ENCODE results near the gene ACTG1. TPM values are rescaled to one million over a fixed set of nuclear protein-coding genes. Genes with fewer than 3 reads are reported as not detected.

The ACTG1 gene
- polyA plus RNA-seq, 1 of the 3 experiments (the other 2 are of a cell fraction) = 7,871 TPM

DNA sequence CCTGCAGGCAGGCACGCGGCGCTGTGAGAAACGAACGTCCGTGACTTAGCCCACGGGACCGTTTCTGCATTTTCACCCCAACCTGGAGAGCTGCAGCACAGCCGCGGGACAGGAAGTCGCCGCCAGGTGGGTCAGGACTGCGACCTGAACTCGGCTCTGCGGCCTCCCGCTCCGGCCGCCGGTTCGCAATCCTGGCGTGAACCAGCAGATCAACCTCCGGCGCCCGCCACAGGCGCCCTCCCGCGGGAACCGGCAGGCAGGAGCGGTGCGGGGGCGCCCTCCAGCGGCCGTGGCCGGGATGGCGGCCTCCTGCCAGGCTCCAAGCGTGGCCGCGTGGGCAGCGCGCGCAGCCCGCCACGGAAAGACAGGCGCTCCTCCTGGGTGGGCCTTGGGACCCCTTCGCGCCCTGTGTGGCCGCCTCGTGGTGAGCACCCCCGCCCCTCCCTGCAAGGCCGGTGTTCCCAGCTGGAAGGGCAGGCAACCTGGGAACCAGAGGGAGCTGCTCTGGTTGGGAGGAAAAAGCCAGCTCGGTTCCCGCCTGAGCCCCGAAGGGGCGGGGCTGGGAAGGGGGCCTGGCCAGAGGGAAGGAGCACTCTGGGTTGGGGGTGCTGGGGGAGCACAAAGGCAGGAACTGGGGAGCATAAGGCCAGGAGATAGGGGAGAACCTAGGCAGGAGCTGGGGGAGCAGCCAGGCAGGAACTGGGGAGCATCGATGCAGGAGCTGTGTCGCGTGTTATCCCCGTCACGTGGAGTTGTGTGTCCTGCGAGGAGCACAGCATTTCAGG is 28.2 kb downstream of the ACTG1 start (continued):
- TF ChIP-seq CHD2 (IDR thresholded peaks at IDR 0.05; ENCODE audit: low read length, partially characterized antibody) (peak; percentile 71), MXI1 (IDR thresholded peaks at IDR 0.05; ENCODE audit: low read depth, low read length) (peak; percentile 88), FOXM1 (IDR thresholded peaks at IDR 0.05; ENCODE audit: low read depth) (peak; percentile 40; the same call in 1 of the 2 replicates), TAF1 (IDR thresholded peaks at IDR 0.05; ENCODE audit: borderline replicate concordance, low read depth, low read length) (peak; percentile 61), RCOR1 (IDR thresholded peaks at IDR 0.05; ENCODE audit: low read length) (peak; percentile 55), MEF2A (IDR thresholded peaks at IDR 0.05; ENCODE audit: borderline replicate concordance, low read depth) (no peak), SIN3A (IDR thresholded peaks at IDR 0.05; ENCODE audit: borderline replicate concordance, low read depth, low read length) (peak; percentile 82; the same call in 1 of the 2 replicates), GATA2 (CRISPR knock-in tag; IDR thresholded peaks at IDR 0.05) (no peak), EZH2phosphoT487 (IDR thresholded peaks at IDR 0.05; ENCODE audit: borderline replicate concordance, low read depth) (no peak)
- TF ChIP-seq, protein P1, sequence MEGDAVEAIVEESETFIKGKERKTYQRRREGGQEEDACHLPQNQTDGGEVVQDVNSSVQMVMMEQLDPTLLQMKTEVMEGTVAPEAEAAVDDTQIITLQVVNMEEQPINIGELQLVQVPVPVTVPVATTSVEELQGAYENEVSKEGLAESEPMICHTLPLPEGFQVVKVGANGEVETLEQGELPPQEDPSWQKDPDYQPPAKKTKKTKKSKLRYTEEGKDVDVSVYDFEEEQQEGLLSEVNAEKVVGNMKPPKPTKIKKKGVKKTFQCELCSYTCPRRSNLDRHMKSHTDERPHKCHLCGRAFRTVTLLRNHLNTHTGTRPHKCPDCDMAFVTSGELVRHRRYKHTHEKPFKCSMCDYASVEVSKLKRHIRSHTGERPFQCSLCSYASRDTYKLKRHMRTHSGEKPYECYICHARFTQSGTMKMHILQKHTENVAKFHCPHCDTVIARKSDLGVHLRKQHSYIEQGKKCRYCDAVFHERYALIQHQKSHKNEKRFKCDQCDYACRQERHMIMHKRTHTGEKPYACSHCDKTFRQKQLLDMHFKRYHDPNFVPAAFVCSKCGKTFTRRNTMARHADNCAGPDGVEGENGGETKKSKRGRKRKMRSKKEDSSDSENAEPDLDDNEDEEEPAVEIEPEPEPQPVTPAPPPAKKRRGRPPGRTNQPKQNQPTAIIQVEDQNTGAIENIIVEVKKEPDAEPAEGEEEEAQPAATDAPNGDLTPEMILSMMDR (IDR thresholded peaks at IDR 0.05) = peak; percentile 95
- TF ChIP-seq, protein P2, sequence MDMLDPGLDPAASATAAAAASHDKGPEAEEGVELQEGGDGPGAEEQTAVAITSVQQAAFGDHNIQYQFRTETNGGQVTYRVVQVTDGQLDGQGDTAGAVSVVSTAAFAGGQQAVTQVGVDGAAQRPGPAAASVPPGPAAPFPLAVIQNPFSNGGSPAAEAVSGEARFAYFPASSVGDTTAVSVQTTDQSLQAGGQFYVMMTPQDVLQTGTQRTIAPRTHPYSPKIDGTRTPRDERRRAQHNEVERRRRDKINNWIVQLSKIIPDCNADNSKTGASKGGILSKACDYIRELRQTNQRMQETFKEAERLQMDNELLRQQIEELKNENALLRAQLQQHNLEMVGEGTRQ (IDR thresholded peaks at IDR 0.05; ENCODE audit: borderline replicate concordance, low read depth, low read length) = no peak
- TF ChIP-seq, protein P3, sequence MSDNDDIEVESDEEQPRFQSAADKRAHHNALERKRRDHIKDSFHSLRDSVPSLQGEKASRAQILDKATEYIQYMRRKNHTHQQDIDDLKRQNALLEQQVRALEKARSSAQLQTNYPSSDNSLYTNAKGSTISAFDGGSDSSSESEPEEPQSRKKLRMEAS (IDR thresholded peaks at IDR 0.05; ENCODE audit: low read depth) = peak; percentile 89

DNA sequence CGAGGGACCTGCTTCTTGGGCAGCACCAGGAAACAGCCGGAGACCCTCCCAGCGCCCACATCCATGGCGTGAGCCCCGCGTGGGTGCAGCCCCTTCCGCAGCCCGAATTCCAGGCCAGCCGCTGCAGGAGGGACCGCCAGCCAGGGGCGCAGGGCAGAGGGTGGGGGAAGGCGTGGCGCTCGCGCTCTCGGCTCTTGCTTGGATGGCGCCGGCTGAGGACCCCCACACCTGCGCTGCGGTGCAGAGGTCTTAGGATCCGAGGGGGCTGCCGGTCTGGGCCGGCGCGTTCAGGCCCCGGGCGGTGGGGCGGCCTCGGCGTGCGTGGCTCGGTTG is 28.8 kb downstream of the ACTG1 start:
- Histone ChIP-seq H2AFZ (ENCODE audit: low read depth) (no peak overlapping the region), H3K27ac (ENCODE audit: low read depth in 2 of 2, low read length in 1 of 2) (no peak overlapping the region), H3K27me3 (ENCODE audit: insufficient read depth) (no peaks in the 10 kb centered on the region), H4K20me1 (ENCODE audit: insufficient read depth) (no peaks in the 10 kb centered on the region), H3K4me1 (ENCODE audit: control insufficient read depth in 1 of 2, insufficient read depth in 2 of 2, low read depth in 1 of 2, low read length in 1 of 2) (peaks cover 6 to 53% of the 10 kb centered on the region in 2 experiments; a peak in 2 of 4 replicates), H3K4me3 (ENCODE audit: low read depth in 2 of 2, low read length in 1 of 2) (0 out of 4 replicates have a peak overlapping the region, but pooled peaks of 1 of the 2 experiments have one; percentile 61), H3F3A (replicated peaks; ENCODE audit: insufficient read depth) (peaks cover 14% of the 10 kb centered on the region), H3K4me2 (peak overlapping the region; percentile 95; the same call in 1 of the 2 replicates), H3K9me3 (no peaks in the 10 kb centered on the region), H3K36me3 (replicated peaks in 1 of 2; ENCODE audit: control insufficient read depth in 1 of 2, insufficient read depth in 2 of 2, low read length in 1 of 2) (no peaks in the 10 kb centered on the region), H3K9ac (no peak overlapping the region), H3K79me2 (ENCODE audit: insufficient read depth) (no peaks in the 10 kb centered on the region), H3K9me2 (no peaks in the 10 kb centered on the region)
- 76% methylated on average over 5 of the region's 32 CpGs for WGBS (ENCODE audit: low lambda C conversion rate)
- ChIA-PET CTCF (interaction anchor here (0.7 to 8.1 kb wide), 51 partner anchors 8 to 378 kb away, joined by 3 to 140 read pairs (median 8); partner anchors contain the start of genes BAHCC1 and SLC38A10), POLR2A (interaction anchor here (1.0 kb wide), 1 partner anchor 68 kb away, joined by 4 read pairs; the partner anchor contains the start of gene FAAP100)
- no peak for DNase-seq
- TF ChIP-seq, protein P4, sequence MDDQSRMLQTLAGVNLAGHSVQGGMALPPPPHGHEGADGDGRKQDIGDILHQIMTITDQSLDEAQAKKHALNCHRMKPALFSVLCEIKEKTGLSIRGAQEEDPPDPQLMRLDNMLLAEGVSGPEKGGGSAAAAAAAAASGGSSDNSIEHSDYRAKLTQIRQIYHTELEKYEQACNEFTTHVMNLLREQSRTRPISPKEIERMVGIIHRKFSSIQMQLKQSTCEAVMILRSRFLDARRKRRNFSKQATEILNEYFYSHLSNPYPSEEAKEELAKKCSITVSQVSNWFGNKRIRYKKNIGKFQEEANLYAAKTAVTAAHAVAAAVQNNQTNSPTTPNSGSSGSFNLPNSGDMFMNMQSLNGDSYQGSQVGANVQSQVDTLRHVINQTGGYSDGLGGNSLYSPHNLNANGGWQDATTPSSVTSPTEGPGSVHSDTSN (IDR thresholded peaks at IDR 0.05) = no peak
- TF ChIP-seq SMC3 (IDR thresholded peaks at IDR 0.05; ENCODE audit: low read depth, low read length) (no peak), FOSL2 (IDR thresholded peaks at IDR 0.05; ENCODE audit: borderline replicate concordance, low read depth) (no peak), GATA2 (CRISPR knock-in tag; IDR thresholded peaks at IDR 0.05) (no peak), FOXJ3 (CRISPR knock-in tag; IDR thresholded peaks at IDR 0.05) (no peak), JUND (IDR thresholded peaks at IDR 0.05) (no peak), RXRA (IDR thresholded peaks at IDR 0.05; ENCODE audit: borderline replicate concordance, low read depth) (no peak), YY1 (IDR thresholded peaks at IDR 0.05; ENCODE audit: low read depth) (no peak), RAD21 (IDR thresholded peaks at IDR 0.05; ENCODE audit: low read length) (no peak), TCF12 (IDR thresholded peaks at IDR 0.05) (no peak), GABPA (IDR thresholded peaks at IDR 0.05; ENCODE audit: low read depth) (no peak), NRF1 (IDR thresholded peaks at IDR 0.05; ENCODE audit: low read depth, low read length) (no peak), RCOR1 (IDR thresholded peaks at IDR 0.05; ENCODE audit: low read length) (no peak)
- TF ChIP-seq, protein P2 (IDR thresholded peaks at IDR 0.05; ENCODE audit: borderline replicate concordance, low read depth, low read length) = no peak
- TF ChIP-seq, protein P1 (IDR thresholded peaks at IDR 0.05) = no peak

Data from SK-N-SH (cell line).